Middle frontal gyrus (tissue), 1 donor: ENCODE data around the gene PLEKHA3.

Source experiments
- DNase-seq: peaks from one replicate; pipeline ENCODE4 v3.0.0-alpha.2; 2015; ENCODE audit warnings: low spot score; ENCODE audit errors: extremely low spot score

PLEKHA3 gene

GRCh38 chr2:178478439-178479274 lies 1.6 kb upstream of the PLEKHA3 start, which contains the start of gene FKBP7:
Gene FKBP7, minus strand, starts transcription at chr2:178478600. Its CDS starts 101 bp downstream, at chr2:178478499.
- peak; percentile 82 for DNase-seq

DNA sequence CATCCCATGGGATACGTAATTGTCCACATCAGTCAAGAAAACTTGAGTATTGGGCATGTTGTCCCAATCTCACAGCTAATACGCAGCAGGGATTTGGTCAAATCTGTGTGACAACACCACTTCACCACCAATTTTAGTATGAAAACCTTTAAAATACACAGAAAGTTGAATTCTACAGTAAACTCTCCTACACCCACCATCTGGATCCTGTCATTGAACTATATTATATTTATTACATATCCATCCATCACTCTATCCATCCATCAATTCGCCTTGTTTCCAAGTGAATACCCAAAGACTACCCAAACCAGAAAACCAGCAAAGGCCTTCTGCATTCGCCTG lies 1.0 kb upstream of the PLEKHA3 start:
- no peak for DNase-seq

- no peak for DNase-seq
Observed at GRCh38 chr2:178479758-178480226, 465 bp upstream of the PLEKHA3 start.

DNA sequence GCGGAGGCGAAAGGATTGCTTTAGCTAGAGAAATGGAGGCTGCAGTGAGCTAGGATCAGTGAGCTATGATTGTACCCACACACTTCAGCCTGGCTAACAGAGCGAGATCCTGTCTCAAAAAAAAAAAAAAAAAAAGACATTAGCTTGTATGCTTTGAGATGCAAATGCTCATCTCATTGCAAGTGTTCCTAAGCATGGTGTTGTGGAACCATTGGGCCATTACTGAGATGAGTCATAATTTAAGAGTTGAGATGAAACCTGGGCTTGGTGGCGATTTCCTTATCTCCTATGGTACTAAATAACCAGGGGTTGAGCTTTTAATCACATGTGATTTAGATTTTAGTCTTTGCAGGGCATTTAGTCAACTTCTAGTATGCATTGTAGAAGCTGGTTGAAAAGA lies 2.2 kb downstream of the PLEKHA3 start:
- DNase-seq = no peak

- DNase-seq = no peak
Observed at GRCh38 chr2:178484245-178485041, 4.2 kb downstream of the PLEKHA3 start.

- no peak for DNase-seq
Observed at GRCh38 chr2:178485356-178485755, 5.1 kb downstream of the PLEKHA3 start.

GRCh38 chr2:178491612-178492011 lies 11.4 kb downstream of the PLEKHA3 start:
- DNase-seq = no peak

DNA sequence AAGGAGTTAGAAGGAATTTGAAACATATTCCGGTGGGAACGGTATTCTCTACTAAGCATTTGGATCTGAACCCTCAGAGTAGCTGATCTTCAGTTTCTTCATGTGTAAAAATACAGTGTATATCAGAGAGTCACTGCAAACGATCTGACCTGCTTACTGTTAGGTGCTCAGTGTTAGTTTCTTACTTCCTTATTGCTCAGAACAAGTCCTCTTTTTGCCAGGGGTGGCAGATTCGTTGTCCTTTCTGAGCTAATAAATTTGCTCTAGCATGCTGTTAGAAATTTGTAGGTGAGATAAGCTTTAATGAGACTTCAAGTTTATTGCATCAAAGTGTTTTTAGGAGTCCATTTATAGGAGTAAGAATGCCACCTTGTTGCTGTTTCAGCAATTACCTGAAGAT lies 15.8 kb downstream of the PLEKHA3 start:
- DNase-seq = no peak

GRCh38 chr2:178498137-178498536 lies 17.9 kb downstream of the PLEKHA3 start:
- DNase-seq = no peak

DNA sequence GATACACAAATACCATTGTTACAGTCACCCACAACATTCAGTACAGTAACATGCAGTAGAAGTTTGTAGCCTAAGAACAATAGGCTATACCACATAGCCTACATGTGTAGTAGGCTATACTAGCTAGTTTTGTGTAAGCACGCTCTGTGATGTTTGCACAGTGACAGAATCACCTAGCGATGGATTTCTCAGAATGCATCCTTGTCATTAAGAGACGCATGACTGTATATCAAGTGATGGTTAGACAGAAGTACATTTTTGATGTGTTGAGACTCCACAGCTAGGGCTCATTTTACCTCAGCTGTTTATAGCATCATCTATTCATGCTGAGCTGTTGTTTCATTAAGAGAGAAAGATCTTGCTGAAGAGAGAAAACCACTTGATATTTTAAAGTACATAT lies 19.4 kb downstream of the PLEKHA3 start:
- DNase-seq = no peak

DNA sequence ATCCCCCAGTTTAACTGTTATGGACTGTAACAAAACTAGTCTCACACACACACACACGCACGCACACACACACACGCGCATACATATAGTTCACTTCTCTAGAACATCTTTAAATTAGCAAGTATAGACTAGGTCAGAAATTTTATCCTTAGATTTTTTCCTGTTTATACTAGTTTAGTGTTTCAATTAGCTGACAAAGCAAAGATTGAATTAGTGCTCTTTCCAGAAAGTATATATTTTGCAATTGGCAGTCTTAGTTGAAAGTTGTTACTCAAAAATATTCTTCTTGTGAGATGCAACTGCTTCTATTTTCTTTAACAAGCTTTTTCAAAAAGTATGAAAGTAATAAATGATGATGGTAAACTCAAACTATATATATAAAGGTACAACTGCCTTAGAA lies 22.5 kb downstream of the PLEKHA3 start:
- no peak for DNase-seq

GRCh38 chr2:178506101-178506500 lies 25.8 kb downstream of the PLEKHA3 start:
- DNase-seq = no peak

GRCh38 chr2:178506524-178506923 lies 26.3 kb downstream of the PLEKHA3 start:
- DNase-seq = no peak

GRCh38 chr2:178506949-178507348 lies 26.7 kb downstream of the PLEKHA3 start:
- DNase-seq = no peak

GRCh38 chr2:178508646-178509045 lies 28.4 kb downstream of the PLEKHA3 start:
- DNase-seq = no peak

DNA sequence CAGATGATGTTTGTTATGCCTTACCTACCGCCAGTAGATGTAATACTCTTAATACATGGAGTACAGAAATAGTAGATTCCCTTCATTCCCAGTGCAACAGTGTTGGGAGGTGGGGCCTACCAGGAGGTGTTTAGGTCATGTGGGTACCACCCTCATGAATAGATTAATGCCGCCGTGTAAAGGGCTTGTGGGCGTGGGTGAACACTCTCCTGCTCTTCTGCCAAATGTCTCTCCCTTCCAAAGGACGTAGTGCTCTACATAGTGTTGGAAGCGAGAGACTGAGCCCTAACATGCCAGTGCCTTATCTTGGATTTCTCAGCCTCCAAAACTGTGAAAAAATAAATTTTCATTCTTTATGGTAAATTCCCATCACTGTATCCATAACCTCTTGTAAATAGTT lies 30.1 kb downstream of the PLEKHA3 start:
- no peak for DNase-seq

GRCh38 chr2:178512484-178512883 lies 32.2 kb downstream of the PLEKHA3 start:
- DNase-seq = no peak

- no peak for DNase-seq
Observed at GRCh38 chr2:178513876-178514275, 33.6 kb downstream of the PLEKHA3 start.

- DNase-seq = no peak
Observed at GRCh38 chr2:178514664-178515063, 34.4 kb downstream of the PLEKHA3 start.

GRCh38 chr2:178517496-178517895 lies 37.2 kb downstream of the PLEKHA3 start:
- DNase-seq = no peak

- DNase-seq = no peak
Observed at GRCh38 chr2:178521304-178522150, 41.3 kb downstream of the PLEKHA3 start.
